Posterior vena cava (tissue), 2 donors: Measurements from ENCODE around the gene TACC3. TPM values are rescaled to one million over a fixed set of nuclear protein-coding genes. Genes with fewer than 3 reads are reported as not detected.
"Not testable (repeated sequence)": the region's sequence is repeated elsewhere in the genome, so short reads cannot be mapped to it uniquely, and the experiment has no call there.

Source experiments
- DNase-seq: peaks from one replicate; pipeline ENCODE4 v3.0.0-alpha.2; 2020; ENCODE audit warnings: low spot score
- intact Hi-C, 2 donors: fragments of 100-400 bp; cut with DNase I; formaldehyde crosslinking; loops; one replicate each; pipeline versions ENCODE4 v1.14.1 to v1.14.2; 2022 to 2023
- total RNA-seq, 2 donors: library from RNA; stranded (reverse); fragmentation: NEBNext Ultra II Directional; extraction: Animal tissue kit (Norgen Biotek cat#: 25700); gene quantifications; one replicate each; pipeline ENCODE4 v1.2.1, GENCODE V29; 2021
- donor health status: DM: yes; HTN: yes; CAD: no.
- donor health status: DM: yes; HTN: yes; CAD: no.

Gene TACC3
- total RNA-seq, 2 donors from 2014 or later = 5.2 to 9.3 TPM

- intact Hi-C loops = loop anchor here (5.0 kb wide), 1 partner anchor 34 kb away; no protein-coding TSS in a partner anchor
- DNase-seq = peak; percentile 92
These were observed 28.0 kb upstream of the TACC3 start for GRCh38 chr4:1693131-1693896.

DNA sequence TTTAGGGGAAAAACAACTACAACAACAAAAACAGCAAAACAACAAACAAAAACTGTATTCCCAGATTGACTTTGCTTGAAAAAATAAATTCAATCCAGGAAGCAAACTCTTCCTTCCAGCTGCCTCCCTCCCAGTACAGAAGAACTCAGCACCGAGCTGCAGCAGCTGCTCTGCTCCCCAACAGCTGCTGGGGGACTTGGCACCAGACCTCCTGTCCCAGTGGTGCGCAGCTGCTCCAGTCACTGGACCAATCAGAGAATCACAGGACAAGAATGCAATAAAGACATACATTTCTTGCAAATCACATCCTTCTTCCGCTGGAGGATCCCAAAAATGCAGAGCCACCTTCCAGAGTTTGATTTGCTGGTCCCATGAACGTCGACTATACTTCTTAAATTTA lies 25.4 kb upstream of the TACC3 start:
- intact Hi-C loops = no loop called here
- no peak for DNase-seq

GRCh38 chr4:1701671-1702070 lies 19.6 kb upstream of the TACC3 start:
- DNase-seq, intact Hi-C loops: not testable (repeated sequence)

DNA sequence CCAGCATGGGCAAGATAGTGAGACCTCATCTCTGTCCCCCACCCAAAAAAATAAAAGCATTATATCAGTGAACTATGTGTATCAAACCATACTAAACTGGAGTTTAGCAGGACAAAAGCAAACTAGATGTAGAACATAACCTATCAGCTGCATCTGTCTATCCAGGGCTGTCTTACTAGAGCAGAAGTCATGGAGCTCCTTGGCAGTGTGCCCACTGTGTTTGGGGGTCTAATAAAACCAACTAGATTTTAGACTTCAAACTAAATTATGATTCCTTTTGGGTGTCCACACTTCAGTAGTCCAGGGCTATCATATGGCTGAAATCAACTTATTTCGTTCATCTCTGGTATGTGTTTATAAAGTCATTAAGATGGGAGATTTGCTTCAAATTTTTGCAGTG lies 17.5 kb upstream of the TACC3 start:
- intact Hi-C loops = no loop called here
- no peak for DNase-seq

DNA sequence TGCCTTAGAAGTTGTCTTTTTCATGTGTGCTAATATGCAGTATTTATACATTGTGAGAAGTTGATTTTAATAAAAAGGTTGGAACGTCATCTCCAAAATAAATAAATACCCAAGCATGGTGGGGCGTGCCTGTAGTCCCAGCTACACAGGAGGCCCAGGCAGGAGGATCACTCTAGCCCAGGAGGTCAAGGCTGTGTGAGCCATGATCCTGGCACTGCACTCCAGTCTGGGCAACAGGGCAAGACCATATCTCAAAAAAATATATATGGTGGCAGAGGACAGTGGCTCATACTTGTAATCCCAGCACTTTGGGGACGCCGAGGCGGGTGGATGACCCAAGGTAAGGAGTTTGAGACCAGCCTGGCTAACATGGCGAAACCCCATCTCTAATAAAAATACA lies 15.6 kb upstream of the TACC3 start:
- DNase-seq = no peak
- intact Hi-C loops = no loop called here

DNA sequence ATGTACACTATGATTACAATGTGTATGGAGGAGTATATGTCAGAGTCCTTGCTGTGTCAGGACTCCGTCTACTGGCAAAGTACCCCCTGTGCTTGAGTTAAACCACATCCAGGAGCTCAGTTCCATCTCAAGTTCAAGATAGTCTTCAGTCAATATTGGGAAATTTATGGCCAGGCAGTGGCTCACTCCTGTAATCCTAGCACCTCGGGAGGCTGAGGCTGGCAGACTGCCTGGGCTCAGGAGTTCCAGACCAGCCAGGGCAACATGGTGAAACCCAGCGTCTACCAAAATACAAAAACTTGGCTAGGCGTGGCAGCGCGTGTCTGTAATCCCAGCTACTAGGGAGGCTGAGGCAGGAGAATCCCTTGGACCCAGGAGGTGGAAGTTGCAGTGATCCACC lies 15.0 kb upstream of the TACC3 start:
- DNase-seq = no peak
- intact Hi-C loops = no loop called here

DNA sequence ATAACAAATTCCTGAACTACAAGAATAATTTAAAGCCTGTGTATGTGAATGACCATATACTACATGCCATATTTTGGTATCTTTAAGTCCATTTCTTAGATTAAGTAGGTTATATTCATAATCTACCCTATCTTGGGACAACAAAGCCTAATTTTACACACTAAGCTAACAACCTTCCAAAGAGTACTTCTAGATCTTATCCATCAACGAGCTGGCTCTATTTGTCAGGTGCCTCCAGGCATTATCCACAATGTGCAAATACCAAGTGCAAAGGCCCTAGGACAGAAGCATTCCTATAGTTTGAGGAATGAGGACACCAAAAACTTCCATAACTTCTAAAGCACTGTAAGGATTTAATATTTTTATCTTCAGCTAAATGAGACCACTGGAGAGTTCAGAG lies 12.7 kb upstream of the TACC3 start:
- no peak for DNase-seq
- intact Hi-C loops = no loop called here

DNA sequence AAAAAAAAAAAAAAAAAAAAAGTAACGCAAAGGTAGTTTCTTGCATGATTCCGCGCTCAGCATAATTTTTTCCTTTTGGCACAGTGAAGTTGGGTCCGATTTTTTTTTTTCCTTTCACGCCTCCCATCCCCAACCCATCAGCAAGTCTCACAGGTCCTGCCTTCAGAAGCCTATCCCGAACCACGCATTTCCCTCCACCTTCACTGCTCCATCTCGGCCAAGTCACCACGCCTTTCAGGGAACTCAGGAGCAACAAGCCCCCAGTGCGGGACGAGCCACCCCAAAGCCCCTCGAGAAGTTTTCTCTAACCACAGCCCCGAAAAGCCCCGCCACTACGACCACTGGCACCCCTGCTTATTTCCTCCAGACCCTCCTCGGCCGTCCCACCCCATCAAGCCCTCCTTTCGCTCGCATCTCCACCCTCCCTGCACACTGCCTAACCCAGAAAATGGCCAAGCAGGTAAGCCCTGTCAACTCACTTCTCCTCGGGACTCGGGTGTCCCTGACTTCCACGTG lies 10.2 kb upstream of the TACC3 start:
- intact Hi-C loops = no loop called here
- DNase-seq = no peak

DNA sequence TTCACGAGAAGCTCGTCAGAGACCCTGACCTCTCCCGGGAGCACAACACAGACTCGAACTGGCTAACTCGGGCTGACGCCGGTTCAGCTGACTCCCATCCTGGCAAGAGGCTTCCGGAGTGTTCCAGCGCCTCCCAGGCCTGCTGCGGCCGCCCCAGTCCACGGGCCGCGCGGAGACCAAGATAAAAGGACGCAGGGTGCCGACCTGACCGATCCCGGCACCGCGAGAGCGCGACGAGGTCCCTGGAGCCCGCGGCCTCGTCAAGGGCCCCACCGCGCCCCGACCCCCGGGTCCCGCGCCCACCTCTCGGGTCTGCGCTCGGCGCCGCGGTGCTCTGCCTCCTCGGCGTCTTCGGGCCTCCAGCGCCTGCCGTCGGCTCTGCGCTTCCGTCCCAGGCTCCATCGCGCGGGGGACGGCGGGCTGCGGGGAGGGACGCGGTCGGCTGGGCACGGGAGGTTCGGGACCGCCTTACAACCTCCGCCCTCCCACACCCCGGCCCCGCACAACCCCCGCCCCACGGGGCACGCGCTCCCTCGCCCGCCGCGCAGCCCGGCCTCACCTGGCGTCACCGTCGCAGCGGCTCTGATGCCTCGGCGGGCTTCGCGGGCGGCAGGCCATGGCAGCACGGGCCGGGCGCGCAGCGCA lies 9.6 kb upstream of the TACC3 start:
- DNase-seq = no peak
- intact Hi-C loops = no loop called here

DNA sequence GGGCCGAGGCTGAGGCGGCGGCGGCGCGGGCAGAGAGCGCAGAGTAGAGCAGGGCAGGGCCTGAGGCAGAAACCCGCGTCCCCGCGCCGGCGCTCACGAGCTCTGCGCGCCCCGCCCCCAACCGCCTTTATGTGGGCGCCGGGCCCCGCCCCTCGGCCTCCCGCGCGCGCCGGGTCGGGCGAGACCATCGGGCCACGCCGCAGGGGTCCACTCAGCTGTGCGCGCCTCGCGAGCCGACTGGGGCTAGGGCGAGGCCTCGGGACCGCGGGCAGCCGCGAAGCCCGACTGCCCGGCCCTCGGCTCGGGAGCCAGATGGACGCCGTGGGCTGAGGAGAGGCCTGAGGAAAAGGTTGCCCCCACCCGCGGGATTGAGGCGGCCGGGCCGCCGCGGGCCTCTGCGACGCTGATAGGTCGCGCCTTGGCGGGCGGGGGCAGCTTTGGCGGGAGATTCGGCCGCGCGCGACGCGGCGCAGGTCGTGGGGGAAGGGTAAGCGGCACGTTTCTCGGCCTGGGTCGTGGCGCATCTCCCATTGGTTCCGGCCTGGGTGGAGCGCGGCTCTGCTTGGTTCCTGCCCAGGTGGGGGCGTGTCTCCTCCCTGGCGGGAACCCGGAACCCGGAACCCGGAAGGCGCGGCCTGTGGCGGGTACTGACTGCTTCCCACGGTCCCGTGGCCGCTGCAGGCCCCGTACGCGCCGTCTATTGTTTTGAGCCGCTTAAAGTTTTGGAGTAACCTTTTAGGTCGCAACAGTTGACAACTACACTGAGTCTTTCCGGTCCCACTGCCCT lies 8.9 kb upstream of the TACC3 start, which contains the start of gene SLBP:
SLBP (minus strand) TSS at position 104 of the 787 bp plus-strand sequence. CDS start 131 bp downstream, outside the sequence.
- peak; percentile 99 for DNase-seq
- intact Hi-C loops = no loop called here

- intact Hi-C loops = no loop called here
These were observed 8.1 kb upstream of the TACC3 start for GRCh38 chr4:1713003-1713851.

GRCh38 chr4:1714303-1715001 lies 6.9 kb upstream of the TACC3 start:
- intact Hi-C loops = no loop called here
- no peak for DNase-seq

More at GRCh38 chr4:1713003-1713851, 8.1 kb upstream of the TACC3 start:
- no peak for DNase-seq

DNA sequence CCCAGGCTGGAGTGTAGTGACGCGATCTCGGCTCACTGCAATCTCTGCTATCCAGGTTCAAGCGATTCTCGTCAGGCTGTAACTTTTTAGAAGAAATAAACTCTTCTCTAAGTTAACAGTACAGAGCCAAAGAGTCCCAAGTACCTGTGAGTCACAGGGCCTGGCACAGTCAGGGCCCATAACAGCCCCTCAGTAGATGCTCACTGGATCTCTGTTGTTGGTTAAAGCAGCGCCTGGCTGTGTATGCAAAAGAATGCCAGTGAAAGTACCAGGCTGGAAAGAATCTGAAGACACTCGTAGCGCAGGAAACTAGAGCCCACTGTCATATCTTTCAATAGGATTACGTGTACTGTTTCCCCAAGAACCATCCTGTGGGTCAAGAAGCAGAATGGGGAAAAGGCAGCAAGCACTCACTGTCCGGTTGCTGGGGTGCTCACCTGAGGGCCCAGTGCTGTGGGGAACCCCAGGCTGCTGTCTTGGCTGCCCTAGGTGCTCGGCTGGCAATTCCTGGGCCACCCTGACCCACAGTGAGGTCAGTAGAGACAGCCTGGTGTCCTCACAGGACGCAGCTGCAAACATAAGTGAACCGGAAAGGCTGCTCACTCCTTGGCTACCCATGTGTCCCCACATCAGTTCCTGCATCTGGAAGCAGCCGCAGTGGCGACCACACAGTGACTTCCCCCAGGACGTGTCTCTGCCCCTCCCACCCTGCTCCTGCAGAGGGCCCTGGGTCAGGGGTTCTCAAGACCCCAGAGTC lies 6.1 kb upstream of the TACC3 start:
- DNase-seq = no peak
- intact Hi-C loops = no loop called here

DNA sequence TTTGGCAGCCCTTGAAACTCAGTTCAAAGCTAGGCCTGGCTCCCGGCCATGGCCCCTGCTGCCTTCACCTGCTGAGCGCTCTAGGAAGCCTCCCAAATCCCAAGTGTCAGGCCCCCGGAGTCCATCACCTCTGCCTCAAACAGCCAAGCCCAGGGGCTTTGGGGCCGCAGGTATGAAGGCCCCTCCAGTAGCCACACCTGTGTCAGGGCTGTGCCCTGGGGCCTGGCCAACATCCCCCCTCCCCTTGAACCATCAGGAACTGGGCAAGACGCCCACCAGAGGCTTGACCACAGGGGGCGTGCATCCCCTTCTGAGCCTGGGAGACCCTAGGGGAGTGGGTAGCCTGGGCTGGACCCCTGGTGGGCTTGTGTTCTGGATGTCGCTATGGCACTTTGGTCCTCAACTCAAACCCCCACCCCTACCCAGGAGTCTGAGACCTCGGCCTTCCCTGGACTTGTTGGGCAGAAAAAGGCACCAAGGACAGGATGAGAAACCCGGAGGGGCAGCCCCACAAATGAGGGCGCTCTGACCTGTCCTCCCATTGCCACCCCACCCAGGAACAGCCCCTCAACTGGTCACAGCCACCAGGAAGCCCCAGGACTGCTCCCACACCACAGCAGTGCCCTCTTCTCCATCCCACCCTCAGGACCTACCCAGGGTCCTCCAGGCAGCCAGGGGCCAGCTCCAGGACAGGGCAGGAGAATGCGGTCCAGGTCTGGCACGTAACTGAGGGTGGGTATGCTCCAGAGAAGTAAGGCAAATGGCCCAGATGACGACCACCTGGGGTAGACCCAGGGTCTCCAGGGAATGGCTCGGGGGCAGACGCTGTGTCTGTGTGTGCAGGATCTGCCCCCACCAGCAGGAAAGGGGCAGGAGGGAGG lies 5.0 kb upstream of the TACC3 start:
- intact Hi-C loops = no loop called here

GRCh38 chr4:1717129-1718094 lies 3.9 kb upstream of the TACC3 start:
- intact Hi-C loops = no loop called here
- no peak for DNase-seq

More for the DNA sequence above, 5.0 kb upstream of the TACC3 start:
- no peak for DNase-seq
